Neutrophil (primary cell): ENCODE measurements around the gene OR7D2.

Source experiments
- H3K27ac ChIP-seq: fragments of 200-600 bp; sonication (generic); 2 replicates; pipeline ENCODE4 v1.5.1; 2016; ENCODE audit warnings: mild to moderate bottlenecking, moderate library complexity
- H3K27me3 ChIP-seq: fragments of 200-600 bp; sonication (generic); 2 replicates; pipeline ENCODE4 v1.6.0; 2016; ENCODE audit warnings: mild to moderate bottlenecking
- H3K36me3 ChIP-seq: fragments of 200-600 bp; sonication (generic); 2 replicates; pipeline ENCODE4 v1.5.1; 2017
- H3K4me1 ChIP-seq, 2 experiments: fragments of 200-600 bp in 1 of 2; sonication (generic) in 1 of 2; 1 replicate in 1 of 2; 2 replicates in 1 of 2; pipeline versions ENCODE4 v1.5.1 to v1.6.1; 2013 to 2016; ENCODE audit warnings: low read depth in 1 of 2, low read length in 1 of 2, mild to moderate bottlenecking in 1 of 2, moderate library complexity in 1 of 2; ENCODE audit not compliant: control insufficient read depth in 1 of 2, insufficient read depth in 1 of 2
- H3K4me3 ChIP-seq, 2 experiments: fragments of 200-600 bp in 1 of 2; sonication (generic) in 1 of 2; 1 replicate in 1 of 2; 2 replicates in 1 of 2; pipeline ENCODE4 v1.5.1; 2013 to 2016; ENCODE audit warnings: low read depth in 1 of 2, low read length in 1 of 2, mild to moderate bottlenecking in 1 of 2, moderate library complexity in 1 of 2
- H3K9me3 ChIP-seq: fragments of 200-600 bp; sonication (generic); 2 replicates; pipeline ENCODE4 v1.5.1; 2016
- TF ChIP-seq, protein P1 (sequence below): fragments of 200-600 bp; sonication (generic); IDR thresholded peaks from 2 replicates; pipeline ENCODE4 v1.5.1; 2016; ENCODE audit warnings: antibody characterized with exemption

The OR7D2 gene

DNA sequence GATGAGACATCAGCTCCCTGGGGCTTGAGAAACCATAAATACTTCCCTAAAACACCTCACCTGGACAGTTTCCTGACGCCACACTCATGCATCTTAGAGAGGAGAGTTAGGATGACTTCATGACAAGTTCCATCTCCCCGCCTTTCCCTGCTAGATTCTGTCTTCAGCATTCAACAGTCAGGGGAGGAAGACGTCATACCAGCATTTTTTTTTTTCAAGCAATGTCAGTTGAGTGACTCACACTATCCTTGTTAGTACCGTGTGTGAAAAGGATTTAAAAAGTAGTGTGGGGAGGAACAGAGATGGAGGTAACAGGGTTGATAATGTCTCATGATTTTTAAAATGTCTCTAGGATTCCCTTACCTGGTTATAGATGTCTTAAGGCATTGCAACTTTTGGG lies at the start of gene OR7D2:
Gene OR7D2 (plus strand): TSS at position 79 of the 400 bp plus-strand sequence. CDS start 6,803 bp downstream, outside the sequence.
- Histone ChIP-seq H3K4me1 (no peaks in the 10 kb centered on the region), H3K4me3 (peak within 1 kb of the TSS in 1 of 2 experiments; percentile 0), H3K9me3 (no peaks in the 10 kb centered on the region), H3K27me3 (no peaks in the 10 kb centered on the region), H3K27ac (no peak within 1 kb of the TSS), H3K36me3 (no peaks in the 10 kb centered on the region)
- TF ChIP-seq, protein P1, sequence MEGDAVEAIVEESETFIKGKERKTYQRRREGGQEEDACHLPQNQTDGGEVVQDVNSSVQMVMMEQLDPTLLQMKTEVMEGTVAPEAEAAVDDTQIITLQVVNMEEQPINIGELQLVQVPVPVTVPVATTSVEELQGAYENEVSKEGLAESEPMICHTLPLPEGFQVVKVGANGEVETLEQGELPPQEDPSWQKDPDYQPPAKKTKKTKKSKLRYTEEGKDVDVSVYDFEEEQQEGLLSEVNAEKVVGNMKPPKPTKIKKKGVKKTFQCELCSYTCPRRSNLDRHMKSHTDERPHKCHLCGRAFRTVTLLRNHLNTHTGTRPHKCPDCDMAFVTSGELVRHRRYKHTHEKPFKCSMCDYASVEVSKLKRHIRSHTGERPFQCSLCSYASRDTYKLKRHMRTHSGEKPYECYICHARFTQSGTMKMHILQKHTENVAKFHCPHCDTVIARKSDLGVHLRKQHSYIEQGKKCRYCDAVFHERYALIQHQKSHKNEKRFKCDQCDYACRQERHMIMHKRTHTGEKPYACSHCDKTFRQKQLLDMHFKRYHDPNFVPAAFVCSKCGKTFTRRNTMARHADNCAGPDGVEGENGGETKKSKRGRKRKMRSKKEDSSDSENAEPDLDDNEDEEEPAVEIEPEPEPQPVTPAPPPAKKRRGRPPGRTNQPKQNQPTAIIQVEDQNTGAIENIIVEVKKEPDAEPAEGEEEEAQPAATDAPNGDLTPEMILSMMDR, result no peak

DNA sequence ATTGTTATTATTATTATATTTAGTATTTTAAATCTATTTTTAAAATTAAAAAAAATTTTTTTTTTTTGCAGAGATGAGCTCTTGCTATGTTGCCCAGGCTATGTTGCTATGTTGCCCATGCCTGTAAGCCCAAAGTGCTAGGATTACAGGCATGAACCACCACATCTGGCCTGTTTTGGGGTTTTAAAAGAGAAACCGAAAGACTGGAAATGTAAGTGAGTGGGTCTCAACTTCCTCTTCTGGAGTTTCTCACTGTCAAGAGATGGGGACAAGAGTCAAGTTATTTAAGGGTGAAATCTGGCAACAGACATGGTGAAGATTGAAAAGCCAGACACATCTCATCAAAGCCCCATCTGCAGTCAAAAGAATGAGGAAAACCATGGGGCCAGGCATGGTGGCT lies 47.8 kb upstream of the OR7D2 start:
- no peak overlapping the region for H3K27ac ChIP-seq
- no peaks in the 10 kb centered on the region for H3K36me3 ChIP-seq
- no peaks in the 10 kb centered on the region for H3K27me3 ChIP-seq
- no peaks in the 10 kb centered on the region for H3K4me1 ChIP-seq
- TF ChIP-seq, protein P1, result no peak
- no peak overlapping the region for H3K4me3 ChIP-seq
- no peaks in the 10 kb centered on the region for H3K9me3 ChIP-seq

DNA sequence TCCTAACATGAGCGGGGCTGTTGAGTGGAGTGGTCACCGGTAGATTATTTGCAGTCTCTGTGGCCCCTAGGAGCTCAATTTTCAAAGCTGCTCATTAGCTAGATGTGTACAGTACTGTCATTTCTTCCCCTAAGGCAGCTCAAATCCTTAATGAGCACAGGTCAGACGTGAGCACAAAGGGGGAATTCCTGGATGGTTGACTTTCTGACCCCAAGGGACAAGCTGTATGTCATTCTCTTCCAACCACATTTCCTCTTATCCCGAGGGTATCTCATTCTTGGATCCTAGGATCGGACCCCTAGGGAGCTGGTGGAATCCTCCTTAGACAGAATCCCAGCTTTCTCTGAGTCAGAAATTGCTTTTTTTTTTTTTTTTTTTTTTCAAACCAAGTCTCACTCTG lies 46.4 kb upstream of the OR7D2 start:
- Histone ChIP-seq H3K9me3 (no peaks in the 10 kb centered on the region), H3K27me3 (no peaks in the 10 kb centered on the region), H3K4me1 (peaks cover 0 to 4% of the 10 kb centered on the region in 2 experiments), H3K36me3 (no peaks in the 10 kb centered on the region), H3K27ac (no peak overlapping the region), H3K4me3 (no peak overlapping the region)
- TF ChIP-seq, protein P1, result no peak

DNA sequence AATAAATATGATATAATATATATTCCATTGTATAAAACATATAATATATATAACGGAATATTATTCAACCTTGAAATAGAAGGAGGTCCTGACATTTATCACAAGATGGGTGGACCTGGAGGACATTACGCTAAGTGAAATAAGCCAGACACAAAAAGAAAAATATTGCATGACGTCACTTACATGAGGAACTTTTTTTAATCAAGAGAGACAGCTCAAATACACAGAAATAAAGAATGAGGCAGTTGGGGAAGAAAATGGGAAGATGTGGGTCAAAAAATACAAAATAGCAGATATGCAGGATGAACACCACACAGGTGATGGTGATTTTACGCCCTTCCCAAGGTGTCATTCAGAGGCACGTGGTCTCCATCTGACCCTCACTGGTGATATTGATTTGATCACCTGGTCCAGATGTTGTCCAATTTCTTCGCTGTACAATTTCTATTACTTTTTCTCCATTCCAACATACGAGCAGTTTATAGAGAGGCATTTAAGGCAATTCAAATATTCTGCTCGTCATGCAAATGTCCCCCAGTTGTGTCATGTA lies 39.1 kb upstream of the OR7D2 start:
- TF ChIP-seq, protein P1, result no peak
- Histone ChIP-seq H3K27me3 (no peaks in the 10 kb centered on the region), H3K27ac (peak overlapping the region; percentile 76), H3K4me3 (peak overlapping the region; percentile 92 to 97), H3K36me3 (no peaks in the 10 kb centered on the region), H3K9me3 (no peaks in the 10 kb centered on the region), H3K4me1 (peaks cover 20 to 24% of the 10 kb centered on the region in 2 experiments)

DNA sequence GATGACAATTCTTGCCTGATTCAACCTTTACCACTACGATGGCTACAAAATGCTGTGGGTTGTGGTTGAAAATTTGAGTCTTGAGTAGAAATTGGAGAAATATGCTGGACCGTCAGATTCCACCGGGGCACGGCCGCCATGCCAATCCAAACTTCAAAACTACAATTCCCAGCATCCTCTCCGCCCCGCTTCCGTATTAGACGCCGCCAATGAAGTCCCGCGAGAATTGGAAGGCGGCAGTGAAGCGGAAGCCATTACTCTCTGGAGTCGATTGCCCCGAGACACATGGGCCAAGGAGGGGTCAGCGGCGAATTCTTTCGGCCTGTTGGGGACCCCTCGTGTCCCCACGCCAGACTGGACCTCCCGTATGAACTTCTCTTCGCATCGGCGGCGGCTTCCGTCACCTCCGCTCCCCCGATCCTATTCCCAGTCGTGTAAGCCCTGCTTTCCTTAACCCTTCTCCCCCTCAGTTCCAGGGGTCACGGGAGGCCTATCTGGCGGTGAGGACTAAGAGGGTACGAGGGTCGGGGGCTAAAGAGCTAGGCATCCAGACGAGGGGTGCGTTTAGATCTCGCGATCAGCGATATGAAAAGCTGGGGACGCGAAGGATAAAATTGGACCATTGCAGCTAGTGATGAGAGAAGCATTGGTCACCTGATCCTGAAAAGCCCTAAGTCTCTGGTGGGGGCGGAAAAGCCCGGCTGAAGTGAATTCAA lies 38.5 kb upstream of the OR7D2 start, which contains the start of gene ZNF317:
Gene ZNF317 (plus strand): TSS at position 239 of the 716 bp plus-strand sequence. CDS start 15,620 bp downstream, outside the sequence.
- Histone ChIP-seq H3K27me3 (no peaks in the 10 kb centered on the region), H3K4me1 (peaks cover 20 to 24% of the 10 kb centered on the region in 2 experiments), H3K36me3 (no peaks in the 10 kb centered on the region), H3K4me3 (peak within 1 kb of the TSS; percentile 92 to 97), H3K27ac (peak within 1 kb of the TSS; percentile 76), H3K9me3 (peaks cover 6% of the 10 kb centered on the region)
- TF ChIP-seq, protein P1, result peak; percentile 25
